HTR-8/SVneo (cell line): ENCODE results near the gene TXNDC17.
"Not testable (repeated sequence)": the region's sequence is repeated elsewhere in the genome, so short reads cannot be mapped to it uniquely, and the experiment has no call there.

ENCODE experiments used
- DNase-seq: peaks from one replicate; pipeline ENCODE4 v3.0.0; 2011; ENCODE audit warnings: low spot score, mixed read lengths; ENCODE audit not compliant: insufficient read length
- FAIRE-seq: peaks from 2 replicates; lab custom pipeline; 2011; peaks lifted over from hg19 to GRCh38; lab: Jason Lieb, UNC

The TXNDC17 gene

GRCh38 chr17:6636616-6637457 is 4.0 kb upstream of the TXNDC17 start:
- DNase-seq = no peak
- no peak for FAIRE-seq

- DNase-seq = no peak
- no peak for FAIRE-seq
Measured at GRCh38 chr17:6637458-6637840, 3.4 kb upstream of the TXNDC17 start.

- DNase-seq (no peak), FAIRE-seq (no peak)
Measured at GRCh38 chr17:6638046-6638908, 2.6 kb upstream of the TXNDC17 start.

GRCh38 chr17:6639014-6639585 is 1.8 kb upstream of the TXNDC17 start:
- no peak for FAIRE-seq
- no peak for DNase-seq

- DNase-seq = peak; percentile 32
Measured at GRCh38 chr17:6639586-6640535, 999 bp upstream of the TXNDC17 start.

GRCh38 chr17:6641247-6641863 is 495 bp downstream of the TXNDC17 start:
- FAIRE-seq = peak; percentile 46
- DNase-seq = peak; percentile 40

More at GRCh38 chr17:6639586-6640535, 999 bp upstream of the TXNDC17 start:
- no peak for FAIRE-seq

- no peak for DNase-seq
- no peak for FAIRE-seq
Measured at GRCh38 chr17:6642592-6642991, 1.7 kb downstream of the TXNDC17 start.

- no peak for DNase-seq
- FAIRE-seq = no peak
Measured at GRCh38 chr17:6643451-6644125, 2.7 kb downstream of the TXNDC17 start.

GRCh38 chr17:6648181-6648580 is 7.3 kb downstream of the TXNDC17 start:
- FAIRE-seq = no peak
- no peak for DNase-seq

GRCh38 chr17:6651354-6651918 is 10.6 kb downstream of the TXNDC17 start, which contains the start of the genes C17orf100 and MED31:
C17orf100 (plus strand) TSS chr17:6651762; CDS start chr17:6651914, 152 bp downstream.
MED31 (minus strand) TSS chr17:6651605; CDS start chr17:6651528, 77 bp downstream.
- DNase-seq = peak; percentile 96
- FAIRE-seq = peak; percentile 76

- FAIRE-seq (no peak), DNase-seq (no peak)
Measured at GRCh38 chr17:6651919-6652452, 11.1 kb downstream of the TXNDC17 start.

- DNase-seq (no peak), FAIRE-seq (no peak)
Measured at GRCh38 chr17:6654841-6655731, 14.2 kb downstream of the TXNDC17 start.

- not testable (repeated sequence) for DNase-seq
- FAIRE-seq = peak; percentile 13
Measured at GRCh38 chr17:6655732-6656361, 15.0 kb downstream of the TXNDC17 start.

GRCh38 chr17:6656797-6657632 is 16.2 kb downstream of the TXNDC17 start:
- DNase-seq, FAIRE-seq: not testable (repeated sequence)

GRCh38 chr17:6657633-6658287 is 16.9 kb downstream of the TXNDC17 start:
- no peak for DNase-seq
- FAIRE-seq = peak; percentile 58
